Neural cell (in vitro differentiated cells): ENCODE measurements around the gene ATG7. TPM values are rescaled to one million over a fixed set of nuclear protein-coding genes. Genes with fewer than 3 reads are reported as not detected.

Experiments
- H2AFZ ChIP-seq: fragments of 200-600, 300-800 bp; sonication (generic), shearing (Covaris generic); 2 replicates; pipeline ENCODE4 v1.6.0; 2014; ENCODE audit warnings: low read depth, mild to moderate bottlenecking, antibody characterized with exemption, low read length, moderate library complexity
- H3F3A ChIP-seq: fragments of 200-600 bp; shearing (Covaris generic); 2 replicates; pipeline ENCODE4 v1.6.1; 2016; ENCODE audit warnings: mild to moderate bottlenecking, moderate library complexity, mixed read lengths, antibody characterized with exemption, low read length; ENCODE audit not compliant: insufficient read depth, poor library complexity, severe bottlenecking
- H3K27ac ChIP-seq: fragments of 200-600, 300-800 bp; sonication (generic), shearing (Covaris generic); 2 replicates; pipeline ENCODE4 v1.5.1; 2014; ENCODE audit warnings: mild to moderate bottlenecking, low read length, moderate library complexity
- H3K27me3 ChIP-seq: fragments of 300-800, 200-600 bp; sonication (generic), shearing (Covaris generic); 2 replicates; pipeline ENCODE4 v1.6.0; 2014; ENCODE audit warnings: mild to moderate bottlenecking, low read depth, low read length, moderate library complexity; ENCODE audit not compliant: insufficient read depth
- H3K36me3 ChIP-seq: fragments of 300-800, 200-600 bp; sonication (generic), shearing (Covaris generic); 2 replicates; pipeline ENCODE4 v1.5.1; 2014; ENCODE audit warnings: mild to moderate bottlenecking, antibody characterized with exemption, low read length, moderate library complexity; ENCODE audit not compliant: insufficient read depth
- H3K4me2 ChIP-seq: fragments of 300-800, 200-600 bp; sonication (generic), shearing (Covaris generic); 2 replicates; pipeline ENCODE4 v1.6.0; 2014; ENCODE audit warnings: mild to moderate bottlenecking, low read length
- H3K4me3 ChIP-seq: fragments of 300-800, 200-600 bp; sonication (generic), shearing (Covaris generic); 2 replicates; pipeline ENCODE4 v1.5.1; 2014; ENCODE audit warnings: mild to moderate bottlenecking, low read length, moderate library complexity
- H3K79me2 ChIP-seq: fragments of 200-600 bp; shearing (Covaris generic); replicated peaks from 2 replicates; pipeline ENCODE4 v1.6.0; 2014; ENCODE audit warnings: mild to moderate bottlenecking, low read length, moderate library complexity; ENCODE audit not compliant: insufficient read depth
- H3K9ac ChIP-seq: fragments of 300-800, 200-600 bp; sonication (generic), shearing (Covaris generic); 2 replicates; pipeline ENCODE4 v1.6.1; 2016; ENCODE audit warnings: mild to moderate bottlenecking, low read length, mixed read lengths
- H3K9me2 ChIP-seq: fragments of 200-600 bp; shearing (Covaris generic); 2 replicates; pipeline ENCODE4 v1.6.1; 2016; ENCODE audit warnings: mild to moderate bottlenecking, low read length, mixed read lengths; ENCODE audit not compliant: insufficient read depth
- H3K9me3 ChIP-seq: fragments of 200-600, 300-800 bp; sonication (generic), shearing (Covaris generic); 2 replicates; pipeline ENCODE4 v1.6.1; 2016; ENCODE audit warnings: mild to moderate bottlenecking, mixed run types, low read length, moderate library complexity, mixed read lengths
- H4K20me1 ChIP-seq: fragments of 200-600 bp; shearing (Covaris generic); 2 replicates; pipeline ENCODE4 v1.6.1; 2016; ENCODE audit warnings: mild to moderate bottlenecking, mixed run types; ENCODE audit not compliant: insufficient read depth
- EP300 ChIP-seq: fragments of 450-650 bp; conservative IDR thresholded peaks from 2 replicates; pipeline ENCODE4 v1.6.1; 2014; ENCODE audit warnings: antibody characterized with exemption, mild to moderate bottlenecking, moderate library complexity; ENCODE audit not compliant: poor library complexity, severe bottlenecking
- EZH2 ChIP-seq: fragments of 200-600, 300-800 bp; shearing (Covaris generic), sonication (generic); IDR thresholded peaks from 2 replicates; pipeline ENCODE4 v1.6.1; 2014; ENCODE audit warnings: antibody characterized with exemption, low read length, borderline replicate concordance, mild to moderate bottlenecking; ENCODE audit not compliant: insufficient read depth, poor library complexity, severe bottlenecking
- MXI1 ChIP-seq: fragments of 450-650 bp; conservative IDR thresholded peaks from 2 replicates; pipeline ENCODE4 v1.6.1; 2014; ENCODE audit warnings: antibody characterized with exemption, mild to moderate bottlenecking; ENCODE audit not compliant: poor library complexity, severe bottlenecking
- POLR2AphosphoS5 ChIP-seq: IDR thresholded peaks from 2 replicates; pipeline ENCODE4 v1.6.1; 2012
- RAD21 ChIP-seq: fragments of 450-650 bp; conservative IDR thresholded peaks from 2 replicates; pipeline ENCODE4 v1.6.1; 2014; ENCODE audit warnings: antibody characterized with exemption, mild to moderate bottlenecking, moderate library complexity
- SMC3 ChIP-seq: fragments of 450-650 bp; conservative IDR thresholded peaks from 2 replicates; pipeline ENCODE4 v1.6.1; 2014; ENCODE audit warnings: antibody characterized with exemption, mild to moderate bottlenecking, moderate library complexity; ENCODE audit not compliant: poor library complexity
- TAF1 ChIP-seq: IDR thresholded peaks from 2 replicates; pipeline ENCODE4 v1.6.1; 2012; ENCODE audit warnings: low read depth
- polyA plus RNA-seq: library from polyadenylated mRNA; depleted of rRNA; stranded (reverse); fragments of >200 nt; gene quantifications from 2 replicates; pipeline ENCODE4 v1.2.3, GENCODE V29; 2014
- TF ChIP-seq, protein P1 (sequence below): fragments of 450-650 bp; IDR thresholded peaks from 2 replicates; pipeline ENCODE4 v1.5.1; 2014; ENCODE audit warnings: antibody characterized with exemption, mild to moderate bottlenecking, moderate library complexity; ENCODE audit not compliant: poor library complexity, severe bottlenecking
- TF ChIP-seq, protein P2 (sequence below): IDR thresholded peaks from 2 replicates; pipeline ENCODE4 v1.6.1; 2012; ENCODE audit warnings: borderline replicate concordance

Gene ATG7
- polyA plus RNA-seq, 1 donor from 2014 or later: 28.8 TPM

DNA sequence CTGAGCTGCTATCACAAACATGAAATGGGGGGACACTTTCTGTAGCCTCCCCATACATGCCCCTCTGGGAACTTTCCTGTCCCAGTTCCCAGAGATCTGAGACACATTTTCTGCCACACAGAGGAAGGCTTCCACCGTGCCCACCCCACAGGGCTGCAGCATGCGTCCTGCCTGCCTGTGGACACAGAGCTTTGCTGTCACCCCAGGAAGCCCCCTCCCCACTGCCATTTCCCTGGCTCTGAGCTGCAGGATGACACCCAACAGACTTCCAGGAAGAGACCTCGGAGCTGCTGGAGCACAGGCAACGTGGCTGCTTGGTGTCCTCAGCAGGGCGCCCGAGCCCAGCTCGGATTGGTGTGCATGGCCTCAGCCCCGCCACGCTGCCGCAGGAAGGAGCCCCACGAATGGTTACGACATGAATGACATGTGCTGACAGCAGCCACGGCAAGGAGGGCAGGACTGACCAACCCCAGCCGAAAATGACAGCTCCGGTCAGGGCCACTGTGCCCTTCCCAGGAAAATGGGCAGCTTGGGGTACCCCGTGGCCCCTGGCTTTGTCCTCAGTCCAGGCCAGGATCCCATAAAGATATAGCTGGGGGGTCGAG lies 290.2 kb downstream of the ATG7 start:
- Histone ChIP-seq H3K27ac (no peak overlapping the region), H3K4me3 (no peak overlapping the region), H3K9me3 (no peaks in the 10 kb centered on the region), H4K20me1 (no peaks in the 10 kb centered on the region), H2AFZ (no peak overlapping the region), H3F3A (no peaks in the 10 kb centered on the region), H3K27me3 (no peaks in the 10 kb centered on the region), H3K4me2 (no peak overlapping the region), H3K9ac (no peak overlapping the region), H3K9me2 (no peaks in the 10 kb centered on the region), H3K79me2 (no peaks in the 10 kb centered on the region), H3K36me3 (peaks cover 4% of the 10 kb centered on the region)
- no peak for TF ChIP-seq MXI1
- TF ChIP-seq, protein P1, sequence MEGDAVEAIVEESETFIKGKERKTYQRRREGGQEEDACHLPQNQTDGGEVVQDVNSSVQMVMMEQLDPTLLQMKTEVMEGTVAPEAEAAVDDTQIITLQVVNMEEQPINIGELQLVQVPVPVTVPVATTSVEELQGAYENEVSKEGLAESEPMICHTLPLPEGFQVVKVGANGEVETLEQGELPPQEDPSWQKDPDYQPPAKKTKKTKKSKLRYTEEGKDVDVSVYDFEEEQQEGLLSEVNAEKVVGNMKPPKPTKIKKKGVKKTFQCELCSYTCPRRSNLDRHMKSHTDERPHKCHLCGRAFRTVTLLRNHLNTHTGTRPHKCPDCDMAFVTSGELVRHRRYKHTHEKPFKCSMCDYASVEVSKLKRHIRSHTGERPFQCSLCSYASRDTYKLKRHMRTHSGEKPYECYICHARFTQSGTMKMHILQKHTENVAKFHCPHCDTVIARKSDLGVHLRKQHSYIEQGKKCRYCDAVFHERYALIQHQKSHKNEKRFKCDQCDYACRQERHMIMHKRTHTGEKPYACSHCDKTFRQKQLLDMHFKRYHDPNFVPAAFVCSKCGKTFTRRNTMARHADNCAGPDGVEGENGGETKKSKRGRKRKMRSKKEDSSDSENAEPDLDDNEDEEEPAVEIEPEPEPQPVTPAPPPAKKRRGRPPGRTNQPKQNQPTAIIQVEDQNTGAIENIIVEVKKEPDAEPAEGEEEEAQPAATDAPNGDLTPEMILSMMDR: no peak
- TF ChIP-seq EP300: no peak
- no peak for TF ChIP-seq SMC3
- no peak for TF ChIP-seq EZH2
- TF ChIP-seq POLR2AphosphoS5: no peak
- TF ChIP-seq, protein P2, sequence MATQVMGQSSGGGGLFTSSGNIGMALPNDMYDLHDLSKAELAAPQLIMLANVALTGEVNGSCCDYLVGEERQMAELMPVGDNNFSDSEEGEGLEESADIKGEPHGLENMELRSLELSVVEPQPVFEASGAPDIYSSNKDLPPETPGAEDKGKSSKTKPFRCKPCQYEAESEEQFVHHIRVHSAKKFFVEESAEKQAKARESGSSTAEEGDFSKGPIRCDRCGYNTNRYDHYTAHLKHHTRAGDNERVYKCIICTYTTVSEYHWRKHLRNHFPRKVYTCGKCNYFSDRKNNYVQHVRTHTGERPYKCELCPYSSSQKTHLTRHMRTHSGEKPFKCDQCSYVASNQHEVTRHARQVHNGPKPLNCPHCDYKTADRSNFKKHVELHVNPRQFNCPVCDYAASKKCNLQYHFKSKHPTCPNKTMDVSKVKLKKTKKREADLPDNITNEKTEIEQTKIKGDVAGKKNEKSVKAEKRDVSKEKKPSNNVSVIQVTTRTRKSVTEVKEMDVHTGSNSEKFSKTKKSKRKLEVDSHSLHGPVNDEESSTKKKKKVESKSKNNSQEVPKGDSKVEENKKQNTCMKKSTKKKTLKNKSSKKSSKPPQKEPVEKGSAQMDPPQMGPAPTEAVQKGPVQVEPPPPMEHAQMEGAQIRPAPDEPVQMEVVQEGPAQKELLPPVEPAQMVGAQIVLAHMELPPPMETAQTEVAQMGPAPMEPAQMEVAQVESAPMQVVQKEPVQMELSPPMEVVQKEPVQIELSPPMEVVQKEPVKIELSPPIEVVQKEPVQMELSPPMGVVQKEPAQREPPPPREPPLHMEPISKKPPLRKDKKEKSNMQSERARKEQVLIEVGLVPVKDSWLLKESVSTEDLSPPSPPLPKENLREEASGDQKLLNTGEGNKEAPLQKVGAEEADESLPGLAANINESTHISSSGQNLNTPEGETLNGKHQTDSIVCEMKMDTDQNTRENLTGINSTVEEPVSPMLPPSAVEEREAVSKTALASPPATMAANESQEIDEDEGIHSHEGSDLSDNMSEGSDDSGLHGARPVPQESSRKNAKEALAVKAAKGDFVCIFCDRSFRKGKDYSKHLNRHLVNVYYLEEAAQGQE: no peak
- TF ChIP-seq TAF1: no peak
- no peak for TF ChIP-seq RAD21

DNA sequence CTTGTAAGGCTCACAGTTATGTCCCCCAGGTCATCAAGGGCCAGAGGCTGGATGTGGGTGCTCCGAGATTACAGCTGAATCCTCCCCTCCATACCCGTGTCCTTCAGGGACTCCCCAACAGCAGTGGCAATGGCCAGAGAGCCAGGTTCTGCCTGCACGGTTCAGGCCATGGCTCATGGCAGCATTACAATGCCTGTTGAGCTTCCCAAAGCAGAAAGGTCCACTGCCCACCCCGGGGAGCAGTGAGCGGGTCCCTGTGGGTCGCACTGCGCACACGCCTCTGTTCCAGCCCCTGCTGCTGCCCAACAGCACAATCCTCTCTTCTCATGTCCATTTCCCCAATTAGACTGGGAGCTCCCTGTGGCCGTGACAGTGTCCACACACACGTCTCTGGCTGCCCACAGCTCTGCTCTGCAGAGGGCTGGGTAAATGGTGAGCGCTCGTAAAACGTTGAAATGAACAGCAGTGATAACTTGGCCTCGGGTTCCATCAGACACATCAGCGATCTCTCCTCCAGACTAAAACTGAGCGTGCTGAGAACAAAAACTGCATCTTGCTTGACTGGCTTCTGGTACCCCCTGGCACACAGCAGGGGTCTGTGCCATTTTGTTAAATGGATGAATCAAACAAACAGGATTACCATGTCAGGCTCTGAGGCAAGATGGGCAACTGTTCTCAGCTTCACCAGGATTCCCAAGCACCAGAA lies 291.1 kb downstream of the ATG7 start:
- Histone ChIP-seq H4K20me1 (no peaks in the 10 kb centered on the region), H3K9ac (no peak overlapping the region), H3K4me2 (no peak overlapping the region), H3K9me2 (no peaks in the 10 kb centered on the region), H3K27me3 (no peaks in the 10 kb centered on the region), H3K9me3 (no peaks in the 10 kb centered on the region), H2AFZ (no peak overlapping the region), H3F3A (no peaks in the 10 kb centered on the region), H3K27ac (no peak overlapping the region), H3K36me3 (peaks cover 4% of the 10 kb centered on the region), H3K79me2 (peaks cover 3% of the 10 kb centered on the region), H3K4me3 (no peak overlapping the region)
- no peak for TF ChIP-seq EZH2
- TF ChIP-seq TAF1: no peak
- TF ChIP-seq EP300: no peak
- TF ChIP-seq, protein P1: no peak
- TF ChIP-seq RAD21: no peak
- no peak for TF ChIP-seq SMC3
